PC-9 (cell line): ENCODE data around the gene CACNA1D.

Source experiments
- EZH2 ChIP-seq: fragments of 200-600 bp; sonication (generic); IDR thresholded peaks from 2 replicates; pipeline ENCODE4 v1.8.0; 2017; ENCODE audit warnings: antibody characterized with exemption, low read depth
- TF ChIP-seq, protein P1 (sequence below): fragments of 200-600 bp; sonication (generic); conservative IDR thresholded peaks from 2 replicates; pipeline ENCODE4 v1.6.1; 2017; ENCODE audit warnings: mixed run types, antibody characterized with exemption, mild to moderate bottlenecking, moderate library complexity

DNA sequence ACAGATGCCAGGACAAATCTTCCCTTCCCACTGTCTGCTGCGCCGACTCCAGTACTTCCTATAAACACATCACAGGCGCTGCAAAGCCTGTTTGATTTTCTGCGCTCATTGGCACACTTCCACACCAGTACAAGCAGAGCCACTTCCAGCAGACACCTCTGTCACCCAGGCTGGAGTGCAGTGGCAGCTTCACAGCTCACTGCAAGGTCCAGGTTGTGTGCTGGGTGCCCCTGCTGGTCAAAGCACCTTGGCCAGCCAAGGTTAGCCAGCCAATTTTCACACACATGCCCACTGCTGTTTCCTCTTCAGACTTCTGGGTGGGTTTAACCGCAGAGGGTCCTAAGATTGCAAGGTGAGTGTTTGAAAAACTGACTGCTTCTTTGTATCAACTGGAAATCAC, 346.9 kb downstream of the CACNA1D start:
- TF ChIP-seq, protein P1, sequence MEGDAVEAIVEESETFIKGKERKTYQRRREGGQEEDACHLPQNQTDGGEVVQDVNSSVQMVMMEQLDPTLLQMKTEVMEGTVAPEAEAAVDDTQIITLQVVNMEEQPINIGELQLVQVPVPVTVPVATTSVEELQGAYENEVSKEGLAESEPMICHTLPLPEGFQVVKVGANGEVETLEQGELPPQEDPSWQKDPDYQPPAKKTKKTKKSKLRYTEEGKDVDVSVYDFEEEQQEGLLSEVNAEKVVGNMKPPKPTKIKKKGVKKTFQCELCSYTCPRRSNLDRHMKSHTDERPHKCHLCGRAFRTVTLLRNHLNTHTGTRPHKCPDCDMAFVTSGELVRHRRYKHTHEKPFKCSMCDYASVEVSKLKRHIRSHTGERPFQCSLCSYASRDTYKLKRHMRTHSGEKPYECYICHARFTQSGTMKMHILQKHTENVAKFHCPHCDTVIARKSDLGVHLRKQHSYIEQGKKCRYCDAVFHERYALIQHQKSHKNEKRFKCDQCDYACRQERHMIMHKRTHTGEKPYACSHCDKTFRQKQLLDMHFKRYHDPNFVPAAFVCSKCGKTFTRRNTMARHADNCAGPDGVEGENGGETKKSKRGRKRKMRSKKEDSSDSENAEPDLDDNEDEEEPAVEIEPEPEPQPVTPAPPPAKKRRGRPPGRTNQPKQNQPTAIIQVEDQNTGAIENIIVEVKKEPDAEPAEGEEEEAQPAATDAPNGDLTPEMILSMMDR = no peak
- no peak for TF ChIP-seq EZH2
